Measurements from ENCODE around the gene TBC1D4. TPM values are rescaled to one million over a fixed set of nuclear protein-coding genes. Genes with fewer than 3 reads are reported as not detected.

Gene TBC1D4
- total RNA-seq, 4 donors from 2014 or later: 14.2 to 32.0 (median 20.6) TPM

DNA sequence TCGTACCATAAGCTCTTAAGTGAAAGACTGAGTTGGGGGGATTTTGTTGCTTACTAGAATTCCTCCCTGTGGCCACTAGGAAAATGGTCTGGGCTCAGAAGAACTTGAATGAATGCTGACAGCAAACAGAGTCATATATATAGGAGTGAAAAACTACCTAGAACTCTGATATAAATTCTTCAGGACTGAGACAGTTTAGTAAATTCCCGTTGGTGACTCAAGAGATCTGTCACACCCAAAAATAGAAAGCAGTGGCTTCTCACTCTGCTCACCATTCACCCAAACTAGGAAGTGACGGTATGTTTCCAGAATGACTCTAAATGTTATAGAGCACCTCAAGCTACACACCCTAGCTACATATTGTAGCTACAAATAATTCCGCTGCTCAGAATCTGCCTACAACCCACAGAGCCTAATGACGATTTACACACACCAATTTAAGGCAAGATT, 116.2 kb downstream of the TBC1D4 start:
- Histone ChIP-seq H3K4me1 (peaks cover 36 to 48% (median 40%) of the 10 kb centered on the region in 4 donors), H3K4me3 (no peak overlapping the region), H3K9me3 (no peaks in the 10 kb centered on the region), H3K36me3 (peaks cover 0 to 9% (median 0%) of the 10 kb centered on the region in 4 donors), H3K27ac (replicated peaks in 1 of 4) (no peak overlapping the region), H3K27me3 (no peaks in the 10 kb centered on the region)
- intact Hi-C loops (cut with DNase I): no loop called here
- WGBS: 68% methylated on average over 5 of the region's 5 CpGs
- TF ChIP-seq EP300 (IDR thresholded peaks at IDR 0.05) (no peak), POLR2AphosphoS5 (IDR thresholded peaks at IDR 0.05) (no peak), POLR2A (IDR thresholded peaks at IDR 0.05; ENCODE audit: low read depth) (no peak)
- TF ChIP-seq, protein P1, sequence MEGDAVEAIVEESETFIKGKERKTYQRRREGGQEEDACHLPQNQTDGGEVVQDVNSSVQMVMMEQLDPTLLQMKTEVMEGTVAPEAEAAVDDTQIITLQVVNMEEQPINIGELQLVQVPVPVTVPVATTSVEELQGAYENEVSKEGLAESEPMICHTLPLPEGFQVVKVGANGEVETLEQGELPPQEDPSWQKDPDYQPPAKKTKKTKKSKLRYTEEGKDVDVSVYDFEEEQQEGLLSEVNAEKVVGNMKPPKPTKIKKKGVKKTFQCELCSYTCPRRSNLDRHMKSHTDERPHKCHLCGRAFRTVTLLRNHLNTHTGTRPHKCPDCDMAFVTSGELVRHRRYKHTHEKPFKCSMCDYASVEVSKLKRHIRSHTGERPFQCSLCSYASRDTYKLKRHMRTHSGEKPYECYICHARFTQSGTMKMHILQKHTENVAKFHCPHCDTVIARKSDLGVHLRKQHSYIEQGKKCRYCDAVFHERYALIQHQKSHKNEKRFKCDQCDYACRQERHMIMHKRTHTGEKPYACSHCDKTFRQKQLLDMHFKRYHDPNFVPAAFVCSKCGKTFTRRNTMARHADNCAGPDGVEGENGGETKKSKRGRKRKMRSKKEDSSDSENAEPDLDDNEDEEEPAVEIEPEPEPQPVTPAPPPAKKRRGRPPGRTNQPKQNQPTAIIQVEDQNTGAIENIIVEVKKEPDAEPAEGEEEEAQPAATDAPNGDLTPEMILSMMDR (IDR thresholded peaks at IDR 0.05): no peak
- no peak for DNase-seq (ENCODE audit: extremely low spot score)

DNA sequence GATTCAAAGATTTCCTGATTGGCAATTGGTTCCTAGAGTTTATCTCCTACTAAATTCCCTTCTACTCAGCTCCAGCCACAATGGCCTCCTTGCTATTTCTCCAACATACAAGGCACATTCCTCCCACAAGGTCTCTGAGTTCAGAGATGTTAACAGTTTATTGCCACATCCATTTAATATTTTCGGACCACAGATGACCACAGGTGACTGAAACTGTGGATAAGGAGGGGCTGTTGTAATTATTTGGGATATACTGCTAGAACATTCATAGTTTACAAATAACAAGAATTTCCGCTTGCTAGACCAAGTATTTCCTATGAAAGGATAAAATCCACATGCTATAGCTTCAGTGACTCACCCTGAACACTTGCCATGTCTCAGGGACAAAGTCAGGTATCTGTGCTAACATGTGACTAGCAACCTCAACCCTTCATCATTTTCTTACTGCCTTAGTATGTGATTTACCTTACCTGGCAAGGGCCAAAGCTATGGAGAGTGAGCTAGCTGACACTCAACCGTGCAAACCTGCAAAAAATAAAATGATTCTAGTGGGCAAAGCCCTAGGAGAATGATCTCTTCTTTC, 117.7 kb downstream of the TBC1D4 start:
- peaks cover 27 to 36% (median 33%) of the 10 kb centered on the region in 4 donors for H3K4me1 ChIP-seq
- H3K4me3 ChIP-seq: no peak overlapping the region
- TF ChIP-seq POLR2A (IDR thresholded peaks at IDR 0.05; ENCODE audit: low read depth) (no peak), EP300 (IDR thresholded peaks at IDR 0.05) (no peak), POLR2AphosphoS5 (IDR thresholded peaks at IDR 0.05) (no peak)
- TF ChIP-seq, protein P1 (IDR thresholded peaks at IDR 0.05): no peak
- H3K36me3 ChIP-seq: peaks cover 0 to 9% (median 0%) of the 10 kb centered on the region in 4 donors
- no peak for DNase-seq (ENCODE audit: extremely low spot score)
- 98% methylated on average over 3 of the region's 3 CpGs for WGBS
- intact Hi-C loops (cut with DNase I): no loop called here
- no peaks in the 10 kb centered on the region for H3K27me3 ChIP-seq
- no peaks in the 10 kb centered on the region for H3K9me3 ChIP-seq
- no peak overlapping the region for H3K27ac ChIP-seq (replicated peaks in 1 of 4)

- TF ChIP-seq POLR2A (IDR thresholded peaks at IDR 0.05; ENCODE audit: low read depth) (no peak), EP300 (IDR thresholded peaks at IDR 0.05) (no peak), POLR2AphosphoS5 (IDR thresholded peaks at IDR 0.05) (no peak)
- TF ChIP-seq, protein P1 (IDR thresholded peaks at IDR 0.05): no peak
- H3K4me3 ChIP-seq: no peak overlapping the region
- intact Hi-C loops (cut with DNase I): no loop called here
- no peaks in the 10 kb centered on the region for H3K9me3 ChIP-seq
- peaks cover 19 to 30% (median 28%) of the 10 kb centered on the region in 4 donors for H3K4me1 ChIP-seq
- H3K27me3 ChIP-seq: no peaks in the 10 kb centered on the region
- DNase-seq (ENCODE audit: extremely low spot score): no peak
- H3K27ac ChIP-seq (replicated peaks in 1 of 4): no peak overlapping the region
- 86% methylated on average over 3 of the region's 3 CpGs for WGBS
- H3K36me3 ChIP-seq: peaks cover 0 to 9% (median 0%) of the 10 kb centered on the region in 4 donors
These were observed 118.6 kb downstream of the TBC1D4 start for GRCh38 chr13:75363371-75363770.

DNA sequence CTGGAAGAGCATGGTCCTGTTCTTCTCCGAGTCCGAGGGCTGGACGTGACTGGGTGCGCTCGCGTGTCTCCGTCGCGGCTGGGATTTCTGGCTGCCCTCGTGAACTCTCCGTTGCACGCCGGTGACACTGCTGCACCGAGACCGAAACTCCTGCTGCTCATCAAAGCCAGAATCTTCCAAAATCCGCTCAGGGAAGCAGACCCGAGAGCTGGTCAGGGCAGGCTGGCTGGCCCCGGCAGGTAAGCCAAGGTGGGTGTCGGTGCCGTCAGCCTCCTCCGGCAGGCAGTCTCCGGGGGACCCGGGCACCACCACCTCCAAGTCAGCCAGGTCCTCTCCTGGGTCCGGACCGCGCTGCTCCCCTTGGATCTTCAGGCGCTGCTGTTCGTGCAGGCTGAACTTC, 119.9 kb downstream of the TBC1D4 start:
- no peaks in the 10 kb centered on the region for H3K27me3 ChIP-seq
- no peak for DNase-seq (ENCODE audit: extremely low spot score)
- H3K27ac ChIP-seq (replicated peaks in 1 of 4): no peak overlapping the region
- WGBS: 98% methylated on average over 25 of the region's 28 CpGs
- H3K9me3 ChIP-seq: no peaks in the 10 kb centered on the region
- intact Hi-C loops (cut with DNase I): no loop called here
- peaks cover 0 to 9% (median 0%) of the 10 kb centered on the region in 4 donors for H3K36me3 ChIP-seq
- no peak overlapping the region for H3K4me3 ChIP-seq
- no peak for TF ChIP-seq EP300 (IDR thresholded peaks at IDR 0.05)
- no peak for TF ChIP-seq POLR2AphosphoS5 (IDR thresholded peaks at IDR 0.05)
- TF ChIP-seq, protein P1 (IDR thresholded peaks at IDR 0.05): no peak
- peaks cover 10 to 17% (median 15%) of the 10 kb centered on the region in 4 donors for H3K4me1 ChIP-seq

DNA sequence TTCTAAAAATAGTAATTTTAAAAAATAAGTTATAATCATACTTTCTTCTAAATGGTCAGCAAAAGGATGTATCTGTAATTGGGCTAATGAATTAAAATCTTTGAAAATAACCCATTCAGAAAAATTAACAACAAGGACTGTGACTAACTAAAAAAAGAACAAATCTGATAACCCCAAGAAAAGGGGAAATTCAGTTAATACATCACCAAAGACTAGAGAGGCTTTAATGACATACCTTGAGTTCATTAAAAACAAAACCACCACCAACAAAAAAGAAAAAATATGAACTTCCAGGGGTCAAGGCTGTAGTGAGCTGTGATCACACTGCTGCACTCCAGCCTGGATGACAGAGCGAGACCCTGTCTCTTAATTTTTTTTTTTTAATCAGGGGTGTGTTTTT, 121.8 kb downstream of the TBC1D4 start:
- peaks cover 0 to 5% (median 0%) of the 10 kb centered on the region in 4 donors for H3K4me1 ChIP-seq
- peaks cover 0 to 12% (median 5%) of the 10 kb centered on the region in 4 donors for H3K36me3 ChIP-seq
- intact Hi-C loops (cut with DNase I): no loop called here
- no peaks in the 10 kb centered on the region for H3K9me3 ChIP-seq
- H3K27ac ChIP-seq (replicated peaks in 1 of 4): no peak overlapping the region
- DNase-seq (ENCODE audit: extremely low spot score): no peak
- TF ChIP-seq, protein P1 (IDR thresholded peaks at IDR 0.05): no peak
- TF ChIP-seq POLR2AphosphoS5 (IDR thresholded peaks at IDR 0.05): no peak
- no peak for TF ChIP-seq EP300 (IDR thresholded peaks at IDR 0.05)
- TF ChIP-seq POLR2A (IDR thresholded peaks at IDR 0.05; ENCODE audit: low read depth): no peak
- 94% methylated on average over 1 of the region's 1 CpG for WGBS
- no peaks in the 10 kb centered on the region for H3K27me3 ChIP-seq
- no peak overlapping the region for H3K4me3 ChIP-seq

Measured in esophagus muscularis mucosa (tissue), 4 donors.